Uterus (tissue), 4 donors: ENCODE measurements around the gene ABLIM2. TPM values are rescaled to one million over a fixed set of nuclear protein-coding genes. Genes with fewer than 3 reads are reported as not detected.

ENCODE experiments used
- DNase-seq, 2 donors: peaks; one replicate each; pipeline ENCODE4 v3.0.0-alpha.2; 2019 to 2020
- H3K27ac ChIP-seq, 2 donors: fragments of 200-600 bp; sonication (generic); 1 replicate in 1 of 2; 2 replicates in 1 of 2; pipeline ENCODE4 v1.5.1; 2016 to 2018
- H3K27me3 ChIP-seq, 2 donors: fragments of 200-600 bp; sonication (generic); one replicate each; pipeline ENCODE4 v1.5.1; 2018 to 2019; ENCODE audit warnings: control low read depth in 1 of 2
- H3K36me3 ChIP-seq, 2 donors: fragments of 200-600 bp; sonication (generic); one replicate each; pipeline ENCODE4 v1.5.1; 2019; ENCODE audit warnings: control low read depth in 1 of 2
- H3K4me1 ChIP-seq, 2 donors: fragments of 200-600 bp; sonication (generic); one replicate each; pipeline ENCODE4 v1.5.1; 2018 to 2019; ENCODE audit warnings: control low read depth in 1 of 2
- H3K4me3 ChIP-seq, 2 donors: fragments of 200-600 bp; sonication (generic); 1 replicate in 1 of 2; 2 replicates in 1 of 2; pipeline ENCODE4 v1.5.1; 2018 to 2019; ENCODE audit warnings: mild to moderate bottlenecking in 1 of 2
- H3K9me3 ChIP-seq, 2 donors: fragments of 200-600 bp; sonication (generic); one replicate each; pipeline ENCODE4 v1.5.1; 2019; ENCODE audit warnings: control low read depth in 1 of 2
- POLR2A ChIP-seq, 2 donors: fragments of 450-650 bp; IDR thresholded peaks; one replicate each; pipeline ENCODE4 v1.6.1; 2016; ENCODE audit warnings: antibody characterized with exemption in 2 of 2, mild to moderate bottlenecking in 1 of 2, moderate library complexity in 1 of 2
- intact Hi-C: fragments of 100-400 bp; cut with DNase I; formaldehyde crosslinking; loops from one replicate; pipeline ENCODE4 v1.15.1; 2023; ENCODE audit warnings: low total_unique reads
- total RNA-seq, 4 donors: library from RNA; depleted of rRNA in 3 of 4; stranded (reverse); fragments of >200 nt in 3 of 4; gene quantifications; one replicate each; pipeline versions ENCODE4 v1.1.0 to v1.2.4, GENCODE V29; 2014 to 2023
- TF ChIP-seq, protein P1 (sequence below), 4 experiments: fragments of 200-600 bp in 2 of 4; fragments of 450-650 bp in 2 of 4; sonication (generic) in 2 of 4; IDR thresholded peaks; one replicate each; pipeline ENCODE4 v1.5.1; 2016 to 2019; ENCODE audit warnings: antibody characterized with exemption in 4 of 4, mild to moderate bottlenecking in 2 of 4, moderate library complexity in 1 of 4
- donor health status: DM: yes; HTN: yes; CAD: no.

The ABLIM2 gene
- total RNA-seq, 4 donors from 2014 or later, result 0.77 to 6.0 (median 1.5) TPM

DNA sequence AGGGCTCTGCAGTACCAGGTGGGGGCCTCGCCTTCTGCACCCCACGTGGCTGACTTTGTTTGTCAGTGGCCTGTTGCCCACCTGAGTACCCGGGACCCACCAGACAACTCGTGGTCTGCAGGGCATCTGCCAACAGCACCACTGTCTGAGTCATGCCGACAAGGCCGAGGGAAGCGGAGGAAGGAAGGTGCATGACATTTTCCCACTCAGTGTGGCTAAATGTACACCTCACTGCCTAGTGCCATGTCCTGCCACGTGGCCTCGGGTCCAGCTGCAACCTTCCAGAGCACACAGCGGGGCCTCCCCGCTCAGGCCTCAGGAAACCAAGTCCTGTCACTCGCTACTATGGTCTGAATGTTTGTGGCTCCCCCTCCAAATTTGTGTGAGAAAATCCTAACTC lies 22.1 kb downstream of the ABLIM2 start:
- no peak overlapping the region for H3K4me3 ChIP-seq
- no peaks in the 10 kb centered on the region for H3K36me3 ChIP-seq
- H3K27me3 ChIP-seq, result no peaks in the 10 kb centered on the region
- no peak overlapping the region for H3K27ac ChIP-seq
- DNase-seq, result no peak
- TF ChIP-seq, protein P1, sequence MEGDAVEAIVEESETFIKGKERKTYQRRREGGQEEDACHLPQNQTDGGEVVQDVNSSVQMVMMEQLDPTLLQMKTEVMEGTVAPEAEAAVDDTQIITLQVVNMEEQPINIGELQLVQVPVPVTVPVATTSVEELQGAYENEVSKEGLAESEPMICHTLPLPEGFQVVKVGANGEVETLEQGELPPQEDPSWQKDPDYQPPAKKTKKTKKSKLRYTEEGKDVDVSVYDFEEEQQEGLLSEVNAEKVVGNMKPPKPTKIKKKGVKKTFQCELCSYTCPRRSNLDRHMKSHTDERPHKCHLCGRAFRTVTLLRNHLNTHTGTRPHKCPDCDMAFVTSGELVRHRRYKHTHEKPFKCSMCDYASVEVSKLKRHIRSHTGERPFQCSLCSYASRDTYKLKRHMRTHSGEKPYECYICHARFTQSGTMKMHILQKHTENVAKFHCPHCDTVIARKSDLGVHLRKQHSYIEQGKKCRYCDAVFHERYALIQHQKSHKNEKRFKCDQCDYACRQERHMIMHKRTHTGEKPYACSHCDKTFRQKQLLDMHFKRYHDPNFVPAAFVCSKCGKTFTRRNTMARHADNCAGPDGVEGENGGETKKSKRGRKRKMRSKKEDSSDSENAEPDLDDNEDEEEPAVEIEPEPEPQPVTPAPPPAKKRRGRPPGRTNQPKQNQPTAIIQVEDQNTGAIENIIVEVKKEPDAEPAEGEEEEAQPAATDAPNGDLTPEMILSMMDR (IDR thresholded peaks at IDR 0.05), result no peak
- no peak for TF ChIP-seq POLR2A (IDR thresholded peaks at IDR 0.05)
- no peaks in the 10 kb centered on the region for H3K4me1 ChIP-seq
- intact Hi-C loops, result no loop called here
- H3K9me3 ChIP-seq, result no peaks in the 10 kb centered on the region

DNA sequence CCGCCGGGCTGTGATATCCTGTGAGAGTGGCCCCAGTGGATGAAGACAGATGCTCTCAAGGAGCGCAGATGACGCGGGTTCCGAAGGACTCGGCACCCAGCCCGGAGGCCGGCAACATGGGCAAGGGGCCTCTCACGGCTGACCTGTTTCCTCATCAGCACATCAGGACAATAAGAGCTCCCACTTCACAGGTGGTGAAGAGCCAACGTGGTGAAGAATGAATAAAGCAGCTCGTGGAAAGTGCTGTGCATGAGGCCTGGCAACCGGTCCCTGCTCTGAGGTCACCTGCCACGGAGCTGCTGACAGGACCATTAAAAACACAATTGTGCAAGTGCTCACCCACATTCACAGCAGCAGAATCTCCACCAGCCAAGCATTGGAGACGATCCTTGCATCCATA lies 22.9 kb downstream of the ABLIM2 start:
- intact Hi-C loops, result no loop called here
- TF ChIP-seq POLR2A (IDR thresholded peaks at IDR 0.05), result no peak
- TF ChIP-seq, protein P1 (IDR thresholded peaks at IDR 0.05), result no peak
- Histone ChIP-seq H3K27me3 (no peaks in the 10 kb centered on the region), H3K36me3 (no peaks in the 10 kb centered on the region), H3K27ac (no peak overlapping the region), H3K4me1 (no peaks in the 10 kb centered on the region), H3K4me3 (no peak overlapping the region), H3K9me3 (no peaks in the 10 kb centered on the region)
- no peak for DNase-seq

DNA sequence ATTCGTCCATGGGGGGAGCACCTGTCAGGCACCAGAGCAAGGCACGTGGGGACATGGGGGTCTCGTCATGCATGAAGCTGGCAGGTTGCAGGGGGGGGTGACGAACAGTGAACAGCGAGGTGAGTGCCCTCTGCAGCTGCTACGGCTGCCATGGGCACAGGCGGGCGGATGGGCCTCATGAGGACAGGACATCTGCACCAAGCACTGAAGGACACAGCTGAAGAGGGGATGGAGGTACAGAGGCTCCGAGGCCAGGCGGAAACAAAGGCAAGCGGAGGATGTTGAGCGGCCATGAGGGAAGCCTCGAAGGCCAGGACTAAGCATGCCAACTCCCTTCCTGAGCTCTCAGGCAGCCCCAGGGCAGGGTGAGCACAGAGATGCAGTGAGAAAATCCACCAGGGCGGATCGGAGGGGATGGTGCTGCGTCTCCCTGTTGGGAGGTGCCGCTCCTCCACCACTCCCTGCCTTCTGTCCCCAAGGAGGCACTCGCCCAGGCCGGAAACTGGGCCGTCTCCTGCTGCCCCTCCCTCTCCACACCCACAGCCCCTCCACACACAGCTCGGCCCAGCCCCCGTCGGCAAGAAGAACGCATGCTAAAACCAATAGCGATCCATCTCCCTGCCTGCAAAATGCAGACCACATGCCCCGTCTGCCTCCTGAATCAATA lies 24.6 kb downstream of the ABLIM2 start:
- DNase-seq, result no peak
- Histone ChIP-seq H3K4me1 (no peaks in the 10 kb centered on the region), H3K27ac (no peak overlapping the region), H3K4me3 (no peak overlapping the region), H3K27me3 (no peaks in the 10 kb centered on the region), H3K9me3 (no peaks in the 10 kb centered on the region), H3K36me3 (no peaks in the 10 kb centered on the region)
- TF ChIP-seq, protein P1 (IDR thresholded peaks at IDR 0.05), result no peak
- TF ChIP-seq POLR2A (IDR thresholded peaks at IDR 0.05), result no peak
- intact Hi-C loops, result no loop called here

DNA sequence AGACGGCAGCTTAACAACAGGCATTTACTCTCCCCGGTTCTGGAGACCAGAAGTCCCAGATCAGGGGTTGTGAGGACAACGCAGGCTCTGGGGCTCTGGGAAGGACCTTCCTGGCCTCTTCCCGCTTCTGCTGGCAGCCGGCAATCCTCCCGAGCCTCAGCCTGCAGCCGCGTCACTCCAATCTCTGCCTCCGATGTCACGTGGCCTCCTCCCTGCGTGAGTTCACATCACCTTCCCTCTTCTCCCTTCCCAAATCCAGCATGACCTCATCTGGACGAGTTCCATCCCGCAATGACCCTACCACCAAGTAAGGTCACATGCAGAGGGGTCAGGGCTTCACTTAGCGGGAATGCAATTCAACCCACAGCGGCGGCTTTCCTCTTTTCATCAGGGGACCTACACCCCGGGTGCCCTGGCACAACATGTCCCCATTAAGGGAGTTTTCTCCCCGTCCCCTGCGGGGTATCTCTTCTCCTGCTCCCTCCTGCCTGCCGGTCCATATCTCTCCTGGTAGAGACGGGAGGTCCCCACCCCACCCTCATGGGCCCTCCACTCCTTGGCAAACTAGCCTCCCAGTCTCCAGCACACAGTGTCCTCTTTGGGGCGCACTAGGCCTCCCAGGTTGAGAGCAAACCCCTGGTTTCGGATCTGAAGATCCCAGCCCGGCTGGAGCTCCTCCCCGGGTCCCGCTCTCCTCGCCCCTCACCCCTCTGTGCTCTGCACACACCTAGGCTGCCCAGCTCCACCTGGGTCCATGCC lies 25.5 kb downstream of the ABLIM2 start:
- Histone ChIP-seq H3K36me3 (no peaks in the 10 kb centered on the region), H3K27me3 (no peaks in the 10 kb centered on the region), H3K27ac (no peak overlapping the region), H3K9me3 (no peaks in the 10 kb centered on the region), H3K4me3 (no peak overlapping the region), H3K4me1 (no peaks in the 10 kb centered on the region)
- intact Hi-C loops, result no loop called here
- DNase-seq, result no peak
- TF ChIP-seq, protein P1 (IDR thresholded peaks at IDR 0.05), result no peak

DNA sequence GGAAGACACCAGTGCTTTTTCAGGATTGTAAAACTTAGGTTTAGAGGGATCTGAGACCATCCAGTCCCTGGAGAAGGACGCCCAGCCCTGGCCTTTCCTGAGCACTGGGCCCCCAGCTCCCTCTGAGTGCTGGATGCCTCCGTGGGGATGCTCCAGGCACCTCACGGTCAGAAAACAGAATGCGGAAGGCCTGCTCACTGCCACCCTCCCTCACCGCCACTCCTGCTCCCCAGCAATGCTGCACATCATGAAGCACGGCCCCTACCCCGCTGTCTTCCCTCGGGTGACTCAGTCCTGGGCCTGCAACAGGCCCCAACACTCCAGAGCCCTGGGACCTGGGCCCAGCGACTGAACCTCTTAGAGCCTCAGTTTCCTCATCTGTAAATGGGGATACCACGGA lies 26.2 kb downstream of the ABLIM2 start:
- Histone ChIP-seq H3K27ac (no peak overlapping the region), H3K4me3 (no peak overlapping the region), H3K9me3 (no peaks in the 10 kb centered on the region), H3K27me3 (no peaks in the 10 kb centered on the region), H3K4me1 (no peaks in the 10 kb centered on the region), H3K36me3 (no peaks in the 10 kb centered on the region)
- TF ChIP-seq, protein P1 (IDR thresholded peaks at IDR 0.05), result no peak
- intact Hi-C loops, result no loop called here
- DNase-seq, result no peak
